ENCODE results near the gene CCPG1.

Gene CCPG1

DNA sequence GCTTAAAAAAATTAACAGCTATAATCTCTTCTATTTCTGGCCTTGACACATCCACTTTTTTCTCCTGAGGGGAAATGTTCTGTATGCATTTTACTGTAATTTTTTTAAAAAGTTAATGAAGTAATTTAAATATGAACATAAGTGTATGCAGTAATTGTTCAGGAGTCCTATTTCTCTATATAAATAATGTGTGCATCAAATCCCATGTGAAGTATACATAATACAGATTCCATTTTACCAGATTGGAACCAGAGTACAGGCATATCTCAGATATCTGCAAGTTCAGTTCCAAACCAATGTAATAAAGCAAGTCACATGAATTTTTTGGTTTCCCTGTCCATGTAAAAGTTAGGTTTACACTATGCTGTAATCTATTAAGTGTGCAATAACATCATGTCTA lies 26.6 kb downstream of the CCPG1 start:
- no peak for DNase-seq (ENCODE audit: low read depth in 2 of 2)

DNA sequence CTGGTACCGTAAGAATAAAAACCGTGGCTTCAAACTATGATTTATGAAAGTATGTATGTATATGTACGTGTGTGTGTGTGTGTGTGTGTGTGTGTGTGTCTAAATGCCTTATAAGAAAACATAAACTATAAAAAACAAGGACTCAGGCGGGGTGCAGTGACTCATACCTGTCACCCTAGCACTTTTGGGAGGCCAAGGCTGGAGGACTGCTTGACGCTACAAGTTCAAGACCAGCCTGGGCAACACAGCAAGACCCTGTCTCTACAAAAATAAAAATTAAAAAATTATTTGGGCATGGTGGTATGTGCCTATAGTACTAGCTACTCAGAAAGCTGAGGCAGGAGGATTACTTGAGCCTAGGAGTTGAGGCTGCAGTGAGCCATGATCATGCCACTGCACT lies 29.1 kb downstream of the CCPG1 start:
- no peak for DNase-seq (ENCODE audit: low read depth in 2 of 2)

DNA sequence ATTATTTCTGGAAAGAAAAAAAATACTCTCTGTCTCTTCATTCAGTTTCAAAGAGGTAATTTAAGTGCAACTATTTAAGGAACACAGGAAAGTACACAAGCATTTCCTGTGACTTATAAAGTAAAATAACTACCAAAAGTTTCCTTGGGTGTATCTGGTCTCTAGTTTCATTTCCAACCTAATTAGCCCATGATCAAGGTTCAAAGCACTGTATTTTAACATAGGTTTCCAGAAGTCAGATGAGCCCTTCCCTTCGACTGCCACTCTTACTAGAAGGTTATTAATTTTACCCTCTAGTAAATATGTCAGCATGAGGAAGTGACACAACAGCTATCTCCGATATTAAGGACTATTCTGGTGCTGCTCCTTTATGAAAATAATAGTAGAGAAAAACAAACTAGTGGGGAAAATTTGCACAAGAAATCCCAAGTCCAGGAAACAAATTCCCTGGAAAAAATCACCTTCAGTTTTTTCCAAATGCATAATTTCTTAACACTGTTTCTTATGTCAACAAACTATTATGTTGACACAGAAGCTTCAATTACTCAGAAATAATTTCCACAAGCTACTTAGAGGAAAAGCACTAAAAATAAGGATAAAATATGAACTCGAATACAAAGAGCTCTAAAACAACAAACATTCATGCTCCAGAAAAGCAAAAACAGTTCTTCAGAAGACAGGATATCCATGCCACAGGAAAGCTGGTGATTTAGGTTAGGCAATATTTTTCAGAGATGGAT lies 35.3 kb downstream of the CCPG1 start:
- no peak for DNase-seq (ENCODE audit: low read depth in 2 of 2)

DNA sequence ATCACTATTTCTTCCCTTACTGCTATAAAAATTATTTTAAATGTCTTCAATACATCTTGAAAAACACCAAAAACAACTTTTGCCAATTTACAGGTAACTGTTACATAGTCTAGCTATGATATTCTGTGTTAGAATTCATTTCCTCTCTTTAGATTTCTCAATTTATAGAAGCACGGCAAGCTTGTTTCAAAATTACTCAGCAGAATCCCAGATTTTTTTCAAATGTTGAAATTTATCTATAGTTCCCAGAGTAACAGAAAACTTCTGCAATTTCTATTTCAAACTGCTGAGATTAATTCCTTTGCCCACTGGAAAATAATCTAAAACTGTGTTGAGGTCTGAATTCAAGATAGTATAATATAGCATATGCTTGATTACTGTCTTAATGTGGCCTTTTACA lies 41.2 kb downstream of the CCPG1 start:
- no peak for DNase-seq (ENCODE audit: low read depth in 2 of 2)

DNA sequence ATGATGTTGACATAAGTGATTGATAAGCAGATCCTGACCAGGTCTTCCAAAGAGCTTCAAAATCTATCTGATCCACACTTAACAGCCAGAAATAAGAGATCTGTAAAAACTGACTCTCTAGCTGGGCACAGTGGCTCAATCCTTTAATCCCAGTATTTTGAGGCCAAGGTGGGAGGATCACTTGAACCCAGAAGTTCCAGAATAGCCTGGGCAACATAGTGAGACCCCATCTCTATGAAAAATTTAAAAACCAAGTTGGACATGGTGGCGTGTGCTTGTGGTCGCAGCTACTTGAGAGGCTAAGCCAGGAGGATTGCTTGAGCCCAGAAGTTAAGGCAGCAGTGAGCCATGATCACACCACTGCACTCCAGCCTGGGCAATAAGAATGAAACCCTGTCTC lies 45.5 kb downstream of the CCPG1 start:
- no peak for DNase-seq (ENCODE audit: low read depth in 2 of 2)

DNA sequence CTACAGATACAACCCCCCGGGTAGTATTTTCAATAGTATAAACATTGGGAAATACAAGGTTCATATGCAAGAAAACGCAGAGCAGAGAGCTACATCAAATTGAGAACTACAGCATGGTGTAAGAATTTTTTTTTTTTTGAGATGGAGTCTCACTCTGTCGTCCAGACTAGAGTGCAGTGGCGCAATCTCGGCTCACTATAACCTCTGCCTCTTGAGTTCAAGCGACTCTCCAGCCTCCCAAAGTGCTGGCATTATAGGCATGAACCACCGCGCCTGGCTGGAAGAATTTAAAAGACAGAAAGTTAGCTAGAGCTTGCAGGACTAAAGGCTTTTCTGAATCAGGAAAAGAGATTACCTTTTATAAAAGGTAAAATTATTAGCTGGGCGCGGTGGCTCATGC lies 47.1 kb downstream of the CCPG1 start:
- DNase-seq (ENCODE audit: low read depth in 2 of 2): no peak

DNA sequence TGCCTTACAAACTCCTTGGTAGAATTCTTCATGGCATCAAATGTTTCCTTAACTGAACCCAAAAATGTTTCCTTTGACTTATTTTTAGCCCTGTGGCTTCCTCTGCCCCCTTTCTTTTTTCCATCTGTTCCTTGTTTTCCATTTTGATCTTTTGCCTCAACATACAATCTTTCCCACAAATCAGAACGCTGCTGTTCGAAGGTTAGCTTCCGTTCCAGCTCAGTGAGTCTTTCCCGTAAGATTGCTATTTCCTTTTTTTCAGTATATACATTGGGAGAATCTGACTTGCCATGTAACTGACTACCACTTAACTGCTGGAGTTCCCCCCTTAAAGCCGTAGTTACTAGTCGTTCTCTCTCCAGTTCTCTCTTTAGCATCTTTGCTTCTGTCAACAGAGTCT lies 47.9 kb downstream of the CCPG1 start:
- no peak for DNase-seq (ENCODE audit: low read depth in 2 of 2)

DNA sequence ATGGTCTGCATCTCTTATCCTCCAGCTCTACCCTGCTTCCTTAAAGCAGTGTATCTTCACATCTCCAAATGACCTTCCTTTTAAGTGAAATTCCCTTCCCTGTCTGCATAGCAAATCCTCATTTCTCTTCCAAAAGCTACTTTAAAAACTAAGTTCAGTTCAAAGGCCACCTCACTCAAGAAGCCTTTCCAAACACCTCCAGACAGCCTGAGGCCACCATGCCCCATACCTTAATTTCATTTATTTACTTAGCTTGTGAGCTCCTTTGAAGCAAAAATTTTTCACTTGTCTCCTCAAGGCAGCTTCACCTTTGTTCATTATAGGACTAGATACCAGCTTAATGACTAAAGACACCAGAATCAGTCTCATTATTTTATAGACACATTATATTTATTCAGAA lies 49.7 kb downstream of the CCPG1 start:
- no peak for DNase-seq (ENCODE audit: low read depth in 2 of 2)

DNA sequence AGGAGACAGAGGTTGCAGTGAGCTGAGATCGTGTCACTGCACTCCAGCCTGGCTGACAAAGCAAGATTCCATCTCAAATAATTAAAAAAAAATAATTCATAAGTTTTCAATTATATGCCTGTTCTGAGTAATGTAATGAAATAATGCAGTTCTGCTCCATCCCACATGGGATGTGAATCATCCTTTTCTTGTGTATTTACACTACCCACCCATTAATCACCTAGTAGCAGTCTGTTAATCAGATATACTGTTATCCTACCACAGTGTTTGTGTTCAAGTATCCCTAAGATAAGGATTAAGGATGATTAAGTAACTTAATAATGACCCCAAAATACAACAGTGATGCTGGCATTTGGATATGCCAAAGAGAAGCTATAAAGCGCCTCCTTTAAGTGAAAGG lies 50.4 kb downstream of the CCPG1 start:
- no peak for DNase-seq (ENCODE audit: low read depth in 2 of 2)

DNA sequence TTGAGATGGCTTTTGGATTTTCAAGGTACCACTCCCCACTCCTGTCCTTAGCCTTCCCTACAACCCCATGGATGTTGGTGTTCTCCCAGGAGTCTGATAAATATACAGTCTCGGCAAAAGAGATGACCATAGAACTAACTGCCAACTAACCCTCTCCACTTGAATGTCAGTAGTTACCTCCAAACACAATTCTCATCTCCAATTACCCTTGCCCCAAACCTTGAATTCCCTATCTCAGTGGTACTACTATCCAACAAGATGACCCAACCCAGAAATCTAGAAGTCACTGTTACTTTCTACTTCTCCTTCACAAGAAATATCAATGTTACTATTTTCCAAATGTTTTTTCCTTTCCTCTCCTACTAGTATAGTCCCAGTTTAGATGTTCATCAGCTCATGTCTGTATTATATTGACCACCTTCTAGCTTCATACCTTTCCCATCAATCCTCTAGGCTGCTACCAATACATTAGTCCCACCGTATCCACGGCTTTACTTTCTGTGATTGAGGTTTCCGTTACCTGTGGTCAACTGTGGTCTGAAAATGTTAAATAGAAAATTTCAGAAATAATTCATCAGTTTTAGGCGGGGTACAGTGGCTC lies 51.1 kb downstream of the CCPG1 start:
- DNase-seq (ENCODE audit: low read depth in 2 of 2): no peak

DNA sequence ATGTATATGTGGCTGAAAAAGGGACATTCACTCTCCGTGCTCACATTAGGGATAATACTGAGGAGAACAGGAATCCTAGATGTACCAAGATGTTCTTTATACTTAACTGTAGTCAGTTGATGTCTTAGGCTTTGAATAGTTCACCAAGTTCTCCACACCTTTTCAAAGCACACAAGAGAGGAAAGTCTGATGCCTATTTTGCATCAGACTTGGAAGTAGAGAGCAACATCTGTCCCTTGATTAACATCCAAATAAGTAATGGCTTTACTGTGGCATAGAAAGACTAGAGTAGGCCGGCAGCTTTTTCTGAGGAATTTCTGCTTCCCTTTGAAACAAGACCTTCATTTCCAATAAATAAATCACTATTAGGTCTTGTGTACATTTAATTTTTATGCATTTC lies 55.1 kb downstream of the CCPG1 start:
- DNase-seq (ENCODE audit: low read depth in 2 of 2): no peak

DNA sequence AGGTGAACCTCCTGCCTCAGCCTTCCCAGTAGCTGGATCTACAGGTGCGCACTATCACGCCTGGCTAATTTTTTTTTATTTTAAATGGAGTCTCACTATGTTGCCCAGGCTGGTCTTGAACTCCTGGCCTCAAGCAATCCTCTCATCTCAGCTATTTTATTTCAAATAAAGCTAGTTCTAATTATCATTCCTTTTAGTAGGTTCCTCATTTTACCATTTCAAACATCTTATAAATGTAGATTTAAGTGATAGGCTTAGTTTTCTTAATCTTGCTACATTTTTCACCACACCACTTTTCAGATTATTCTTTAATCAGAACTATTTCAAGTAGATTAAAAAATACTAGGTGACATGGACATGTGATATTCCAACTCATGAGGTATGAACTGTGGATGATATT lies 58.9 kb downstream of the CCPG1 start:
- no peak for DNase-seq (ENCODE audit: low read depth in 2 of 2)

DNA sequence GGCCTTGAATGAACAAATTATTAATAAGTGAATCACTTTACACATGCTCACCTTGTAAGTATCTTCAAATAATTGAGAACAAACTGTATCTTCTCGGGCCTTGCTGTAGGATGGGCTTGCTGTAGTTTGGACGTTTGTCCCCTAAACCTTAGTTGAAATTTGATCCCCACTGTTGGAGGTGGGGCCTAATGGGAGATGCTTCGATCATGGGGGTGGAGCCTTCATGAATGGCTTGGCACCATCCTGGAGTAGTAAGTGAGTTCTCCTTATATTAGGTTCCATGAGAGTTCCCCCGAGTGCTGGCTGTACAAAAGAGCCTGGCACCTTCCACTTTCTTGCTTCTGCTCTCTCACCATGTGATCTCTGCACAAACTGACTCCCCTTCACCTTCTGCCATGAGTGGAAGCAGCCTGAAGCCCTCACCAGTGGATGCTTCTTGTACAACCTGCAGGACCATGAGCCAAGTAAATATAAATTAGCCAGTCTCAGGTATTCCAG lies 59.8 kb downstream of the CCPG1 start:
- DNase-seq (ENCODE audit: low read depth in 2 of 2): no peak

DNA sequence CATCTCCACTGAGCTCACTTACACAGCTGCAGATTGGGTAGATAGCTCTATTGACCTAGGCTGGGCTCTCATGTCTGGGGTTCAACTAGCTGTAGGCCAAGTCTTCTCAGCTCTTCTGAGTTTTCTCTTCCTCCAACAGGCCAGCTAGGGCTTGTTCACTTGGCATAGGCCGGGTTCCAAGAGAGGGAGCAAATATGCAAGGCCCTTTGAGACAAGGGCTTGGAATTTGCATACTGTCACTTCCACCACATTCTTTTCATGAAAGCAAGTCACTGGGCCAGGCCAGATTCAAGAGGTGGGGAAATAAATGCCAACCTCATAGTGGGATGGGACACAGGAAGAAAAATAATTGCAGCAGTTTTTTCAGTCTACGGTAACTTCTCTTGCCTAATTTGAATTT lies 64.0 kb downstream of the CCPG1 start:
- DNase-seq (ENCODE audit: low read depth in 2 of 2): no peak

DNA sequence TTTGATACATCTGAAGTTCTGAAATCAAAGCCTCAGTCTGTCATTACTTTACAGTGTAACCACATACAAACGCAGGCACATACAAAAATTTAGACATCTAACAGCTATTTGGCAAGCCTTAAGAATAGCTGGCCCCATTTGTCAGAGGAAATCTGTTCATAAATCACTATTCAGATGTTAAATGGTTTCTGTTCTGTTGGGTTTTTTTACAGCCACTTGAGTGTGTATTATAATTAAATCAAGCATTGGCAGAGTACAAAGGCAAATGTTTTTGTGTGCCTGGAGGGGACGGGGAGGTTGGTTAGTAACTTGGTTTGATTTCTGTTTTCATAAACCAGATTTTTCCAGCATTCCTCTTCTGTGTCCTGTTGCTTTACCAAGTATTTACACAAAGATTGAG lies 65.0 kb downstream of the CCPG1 start:
- no peak for DNase-seq (ENCODE audit: low read depth in 2 of 2)

DNA sequence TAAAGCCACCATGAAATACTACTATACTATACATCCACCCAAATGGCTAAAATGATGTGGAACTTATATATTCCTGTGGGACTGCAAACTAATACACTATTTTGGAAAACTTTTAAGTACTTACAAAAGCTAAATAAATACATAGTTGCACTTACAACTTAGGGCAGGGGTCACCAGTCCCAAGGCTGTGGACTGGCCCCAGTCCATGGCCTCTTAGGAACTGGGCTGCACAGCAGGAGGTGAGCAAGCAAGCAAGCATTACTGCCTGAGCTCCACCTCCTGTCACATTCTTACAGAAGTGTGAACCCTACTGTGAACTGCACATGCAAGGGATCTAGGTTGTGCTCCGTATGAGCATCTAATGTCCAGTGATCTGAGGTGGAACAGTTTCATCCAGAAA lies 71.0 kb downstream of the CCPG1 start:
- no peak for DNase-seq (ENCODE audit: low read depth in 2 of 2)

DNA sequence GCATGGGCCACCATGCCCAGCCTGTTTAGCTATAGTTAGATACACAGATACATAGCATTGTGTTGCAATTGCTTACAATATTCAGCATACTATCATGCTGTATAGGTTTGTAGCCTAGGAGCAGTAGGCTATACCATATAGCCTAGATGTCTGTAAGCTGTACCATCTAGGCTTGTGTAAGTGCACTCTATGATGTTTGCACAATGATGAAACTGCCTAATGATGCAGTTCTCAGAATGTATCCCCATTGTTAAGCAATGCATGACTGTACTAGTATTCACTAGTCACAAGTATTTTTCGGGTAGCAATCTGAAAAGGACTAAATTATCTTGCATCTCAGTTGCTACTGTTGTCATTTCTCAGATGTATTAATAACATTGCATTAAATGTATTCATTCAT lies 73.2 kb downstream of the CCPG1 start:
- no peak for DNase-seq (ENCODE audit: low read depth in 2 of 2)

DNA sequence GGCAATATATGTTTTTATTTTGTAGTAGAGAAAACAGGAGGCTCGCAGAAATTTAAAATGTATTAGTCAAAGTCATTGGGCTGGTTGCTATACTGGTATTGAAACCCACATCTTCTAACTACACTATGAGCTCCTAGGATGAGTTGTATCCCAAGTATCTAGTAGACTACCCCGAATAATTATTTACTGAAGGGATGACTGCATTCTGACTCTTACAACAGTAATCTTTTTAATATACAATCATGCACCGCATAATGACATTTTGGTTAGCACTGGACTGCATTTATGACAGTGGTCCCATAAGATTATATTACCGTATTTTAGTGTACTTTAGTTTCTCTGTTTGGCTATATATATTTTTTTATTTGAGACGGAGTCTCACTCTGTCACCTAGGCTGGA lies 73.8 kb downstream of the CCPG1 start:
- no peak for DNase-seq (ENCODE audit: low read depth in 2 of 2)

DNA sequence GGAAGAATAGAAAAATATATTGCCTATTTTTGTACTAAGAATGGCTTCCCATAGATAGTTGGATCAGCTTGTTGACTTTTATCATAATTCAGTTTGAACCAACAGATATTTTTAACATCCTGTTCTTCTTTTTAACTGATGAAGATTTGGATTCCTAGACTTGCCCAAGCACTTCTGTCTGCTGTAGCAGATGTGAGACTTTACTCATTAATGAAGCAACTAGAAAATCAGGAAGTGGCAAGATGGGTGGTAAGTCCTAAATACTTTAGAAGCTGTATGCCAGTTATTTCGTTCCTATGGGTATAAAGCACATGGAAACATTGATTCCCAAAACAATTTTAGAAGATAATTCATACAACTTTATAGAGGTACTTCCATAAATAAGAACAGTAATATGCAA lies 80.8 kb downstream of the CCPG1 start:
- DNase-seq (ENCODE audit: low read depth in 2 of 2): no peak

DNA sequence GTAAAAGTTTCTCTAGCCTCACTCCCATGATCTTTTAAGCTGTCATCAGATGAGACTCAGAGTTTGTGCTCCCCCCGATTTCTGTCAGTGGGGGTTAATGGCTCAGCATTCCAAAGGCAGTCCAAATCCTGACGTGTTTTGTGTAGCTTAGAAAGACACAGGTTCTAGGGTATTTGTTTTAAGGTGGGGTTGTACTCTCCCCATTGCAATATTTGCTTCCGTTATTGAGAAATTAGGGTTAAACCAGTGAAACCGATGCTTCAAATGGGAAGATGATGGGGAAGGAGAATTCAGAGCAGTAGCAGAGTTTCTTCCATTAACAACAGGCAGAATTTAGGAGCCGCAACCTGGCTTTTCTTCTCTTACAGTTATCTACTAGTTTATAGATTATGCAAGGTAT lies 85.7 kb downstream of the CCPG1 start:
- DNase-seq (ENCODE audit: low read depth in 2 of 2): no peak

DNA sequence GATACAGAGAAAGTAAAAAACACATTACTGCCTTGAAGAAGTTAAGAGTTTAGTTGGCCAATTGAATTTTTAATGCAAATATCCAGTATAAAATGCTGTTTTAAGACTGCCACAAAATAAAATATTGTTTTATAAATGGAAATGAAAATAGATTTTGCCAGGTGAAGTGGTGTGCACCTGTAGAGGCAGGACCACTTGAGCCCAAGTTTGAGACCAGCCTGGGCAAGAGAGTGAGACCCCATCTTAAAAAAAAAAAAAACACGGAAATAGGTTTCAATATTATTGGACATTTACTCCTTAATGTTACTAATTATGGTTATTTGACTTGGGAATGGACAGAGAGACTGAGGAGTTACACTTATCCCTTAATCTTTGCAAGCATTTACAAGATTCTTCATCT lies 87.2 kb downstream of the CCPG1 start:
- no peak for DNase-seq (ENCODE audit: low read depth in 2 of 2)

DNA sequence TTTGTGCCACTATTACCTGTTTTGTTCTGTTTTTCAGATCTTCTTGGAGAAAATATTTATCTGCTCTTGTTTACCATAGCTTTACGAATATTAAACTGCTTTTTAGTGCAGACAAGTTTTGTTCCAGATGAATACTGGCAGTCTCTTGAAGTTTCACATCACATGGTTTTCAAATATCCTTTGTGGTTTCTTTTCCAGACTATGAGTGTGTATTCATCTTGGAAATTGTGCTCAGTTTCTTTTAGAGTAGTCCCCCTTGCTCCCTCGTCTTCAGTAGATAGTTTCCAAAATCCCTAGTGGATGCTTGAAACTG lies 88.0 kb downstream of the CCPG1 start:
- DNase-seq (ENCODE audit: low read depth in 2 of 2): no peak

DNA sequence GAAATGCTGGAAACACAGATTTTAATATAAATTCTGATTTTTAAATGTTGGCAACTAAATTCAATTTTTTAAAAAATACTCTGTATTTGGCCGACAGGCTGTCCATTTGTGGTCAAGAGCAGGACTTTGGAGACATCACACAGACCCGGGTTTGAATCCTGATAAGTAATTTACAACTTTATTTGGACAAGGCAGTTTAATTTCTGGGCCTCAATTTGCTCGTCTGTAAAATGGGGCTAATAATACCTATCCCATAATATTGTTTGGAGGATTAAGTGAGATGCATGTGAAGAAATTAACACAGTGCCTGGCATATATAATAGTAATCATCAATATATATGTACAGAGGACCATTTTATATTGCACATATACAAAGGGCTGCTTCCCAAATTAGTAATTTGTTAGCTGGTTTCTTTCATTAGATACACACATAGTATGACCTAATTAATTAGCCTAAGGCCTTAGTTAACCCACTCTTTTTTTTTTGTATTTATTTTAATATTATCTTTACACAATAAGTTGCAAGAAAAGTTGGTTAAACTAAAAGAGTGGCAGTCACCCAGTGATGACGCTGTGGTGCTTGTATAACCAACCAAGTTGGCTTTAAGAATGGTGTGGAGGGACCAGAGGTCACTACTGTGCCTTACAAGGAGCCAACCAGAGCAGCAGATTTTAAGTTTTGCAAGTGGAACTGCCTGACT lies 88.5 kb downstream of the CCPG1 start:
- no peak for DNase-seq (ENCODE audit: low read depth in 2 of 2)

All from stimulated activated CD8-positive, alpha-beta memory T cell treated with anti-CD3 and anti-CD28 coated beads, Interleukin-2, amount 100 ng/mL, for 48 hours (primary cell).